Smooth muscle cell (in vitro differentiated cells): ENCODE measurements around the gene ANO1. TPM values are rescaled to one million over a fixed set of nuclear protein-coding genes. Genes with fewer than 3 reads are reported as not detected.
A peak's percentile ranks its signal among the peaks of the same experiment; 100 is the strongest.

Experiments used
- DNase-seq: peaks from one replicate; lab custom pipeline; 2025; ENCODE audit not compliant: unreplicated experiment; lab: John Stamatoyannopoulos, UW
- H2AFZ ChIP-seq: fragments of 200-600 bp; sonication (generic); 2 replicates; pipeline ENCODE4 v1.6.0; 2016; ENCODE audit warnings: antibody characterized with exemption, low read depth, mild to moderate bottlenecking
- H3F3A ChIP-seq: fragments of 200-600 bp; sonication (generic); 2 replicates; pipeline ENCODE4 v1.6.0; 2017; ENCODE audit warnings: antibody characterized with exemption, low read depth
- H3K27ac ChIP-seq: fragments of 200-600 bp; sonication (generic); 2 replicates; pipeline ENCODE4 v1.5.1; 2016; ENCODE audit warnings: low read depth, mild to moderate bottlenecking
- H3K27me3 ChIP-seq: fragments of 200-600 bp; sonication (generic); 2 replicates; pipeline ENCODE4 v1.6.1; 2016; ENCODE audit warnings: low read depth, mild to moderate bottlenecking
- H3K36me3 ChIP-seq: fragments of 200-600 bp; sonication (generic); 2 replicates; pipeline ENCODE4 v1.5.1; 2016; ENCODE audit warnings: low read depth
- H3K4me1 ChIP-seq: fragments of 200-600 bp; sonication (generic); 2 replicates; pipeline ENCODE4 v1.5.1; 2016; ENCODE audit warnings: low read depth
- H3K4me2 ChIP-seq: fragments of 200-600 bp; sonication (generic); 2 replicates; pipeline ENCODE4 v1.6.0; 2016; ENCODE audit warnings: mild to moderate bottlenecking
- H3K4me3 ChIP-seq: fragments of 200-600 bp; sonication (generic); 2 replicates; pipeline ENCODE4 v1.5.1; 2016; ENCODE audit warnings: mild to moderate bottlenecking
- H3K79me2 ChIP-seq: fragments of 200-600 bp; sonication (generic); 2 replicates; pipeline ENCODE4 v1.6.0; 2016; ENCODE audit warnings: low read depth, mild to moderate bottlenecking
- H3K9ac ChIP-seq: fragments of 200-600 bp; sonication (generic); 2 replicates; pipeline ENCODE4 v1.6.0; 2016; ENCODE audit warnings: low read depth
- H3K9me3 ChIP-seq: fragments of 200-600 bp; sonication (generic); replicated peaks from 2 replicates; pipeline ENCODE4 v1.5.1; 2016; ENCODE audit warnings: low read depth
- H4K20me1 ChIP-seq: fragments of 200-600 bp; sonication (generic); 2 replicates; pipeline ENCODE4 v1.6.0; 2016; ENCODE audit warnings: low read depth
- CTCF ChIP-seq: fragments of 200-600 bp; sonication (generic); IDR thresholded peaks from 2 replicates; pipeline ENCODE4 v1.5.1; 2017; ENCODE audit warnings: borderline replicate concordance, mild to moderate bottlenecking, antibody characterized with exemption; ENCODE audit not compliant: insufficient read depth, poor library complexity, severe bottlenecking
- WGBS: methylation state at CpG from one replicate; pipeline ENCODE4 v1.1.7; 2016; ENCODE audit warnings: low lambda C conversion rate; 5-methylcytosine and 5-hydroxymethylcytosine counted together
- polyA plus RNA-seq: library from polyadenylated mRNA; unstranded; fragments of >200 nt; fragmentation: Nextera tagmentation; extraction: Ambion mirVana; gene quantifications from 2 replicates; pipeline ENCODE4 v1.2.1, GENCODE V29; 2016
- total RNA-seq: library from RNA; depleted of rRNA; stranded (reverse); fragments of >200 nt; gene quantifications from 2 replicates; pipeline ENCODE4 v1.2.3, GENCODE V29; 2014

Gene ANO1
- total and polyA plus RNA-seq, 2 experiments from 2014 or later: 93.4 to 133 TPM

- Histone ChIP-seq H2AFZ (no peak overlapping the region), H3F3A (no peaks in the 10 kb centered on the region), H3K36me3 (no peaks in the 10 kb centered on the region), H4K20me1 (peaks cover 21% of the 10 kb centered on the region), H3K4me1 (peaks cover 7% of the 10 kb centered on the region), H3K9me3 (no peaks in the 10 kb centered on the region), H3K4me3 (no peak overlapping the region), H3K4me2 (peak overlapping the region; percentile 86), H3K27me3 (peaks cover 11% of the 10 kb centered on the region), H3K9ac (no peak overlapping the region), H3K27ac (peak overlapping the region; percentile 47), H3K79me2 (peaks cover 50% of the 10 kb centered on the region)
- no peak for DNase-seq
- no peak for TF ChIP-seq CTCF
- WGBS: 66% methylated on average over 10 of the region's 10 CpGs
Observed at GRCh38 chr11:70080763-70081162, 2.6 kb downstream of the ANO1 start.

DNA sequence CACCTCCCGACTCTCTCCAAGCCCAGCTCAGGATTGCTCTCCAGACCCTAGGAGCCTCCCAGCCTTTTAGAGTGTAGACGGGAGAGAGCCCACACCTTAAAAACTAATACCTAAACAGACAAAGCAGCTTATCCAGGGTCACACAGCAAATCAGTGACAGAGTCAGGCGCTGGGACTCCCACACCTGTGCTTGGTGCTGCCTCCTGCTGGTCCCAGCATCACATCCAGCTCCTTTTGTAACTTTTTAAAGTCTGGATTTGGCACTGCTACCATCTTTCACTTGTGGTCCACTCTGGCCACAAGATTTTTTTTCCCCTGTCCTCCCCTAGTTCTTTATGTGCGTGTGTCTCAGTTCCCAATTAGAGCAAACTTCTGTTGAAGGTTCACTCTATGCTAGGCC is 4.7 kb downstream of the ANO1 start:
- H2AFZ ChIP-seq: no peak overlapping the region
- peaks cover 2% of the 10 kb centered on the region for H3K4me1 ChIP-seq
- H3K4me3 ChIP-seq: no peak overlapping the region
- H3K79me2 ChIP-seq: peaks cover 53% of the 10 kb centered on the region
- 90% methylated on average over 4 of the region's 4 CpGs for WGBS
- peaks cover 23% of the 10 kb centered on the region for H4K20me1 ChIP-seq
- H3F3A ChIP-seq: no peaks in the 10 kb centered on the region
- H3K9me3 ChIP-seq: no peaks in the 10 kb centered on the region
- DNase-seq: no peak
- peaks cover 7% of the 10 kb centered on the region for H3K27me3 ChIP-seq
- H3K4me2 ChIP-seq: no peak overlapping the region
- no peak overlapping the region for H3K9ac ChIP-seq
- H3K36me3 ChIP-seq: no peaks in the 10 kb centered on the region
- H3K27ac ChIP-seq: no peak overlapping the region
- TF ChIP-seq CTCF: peak; percentile 25

DNA sequence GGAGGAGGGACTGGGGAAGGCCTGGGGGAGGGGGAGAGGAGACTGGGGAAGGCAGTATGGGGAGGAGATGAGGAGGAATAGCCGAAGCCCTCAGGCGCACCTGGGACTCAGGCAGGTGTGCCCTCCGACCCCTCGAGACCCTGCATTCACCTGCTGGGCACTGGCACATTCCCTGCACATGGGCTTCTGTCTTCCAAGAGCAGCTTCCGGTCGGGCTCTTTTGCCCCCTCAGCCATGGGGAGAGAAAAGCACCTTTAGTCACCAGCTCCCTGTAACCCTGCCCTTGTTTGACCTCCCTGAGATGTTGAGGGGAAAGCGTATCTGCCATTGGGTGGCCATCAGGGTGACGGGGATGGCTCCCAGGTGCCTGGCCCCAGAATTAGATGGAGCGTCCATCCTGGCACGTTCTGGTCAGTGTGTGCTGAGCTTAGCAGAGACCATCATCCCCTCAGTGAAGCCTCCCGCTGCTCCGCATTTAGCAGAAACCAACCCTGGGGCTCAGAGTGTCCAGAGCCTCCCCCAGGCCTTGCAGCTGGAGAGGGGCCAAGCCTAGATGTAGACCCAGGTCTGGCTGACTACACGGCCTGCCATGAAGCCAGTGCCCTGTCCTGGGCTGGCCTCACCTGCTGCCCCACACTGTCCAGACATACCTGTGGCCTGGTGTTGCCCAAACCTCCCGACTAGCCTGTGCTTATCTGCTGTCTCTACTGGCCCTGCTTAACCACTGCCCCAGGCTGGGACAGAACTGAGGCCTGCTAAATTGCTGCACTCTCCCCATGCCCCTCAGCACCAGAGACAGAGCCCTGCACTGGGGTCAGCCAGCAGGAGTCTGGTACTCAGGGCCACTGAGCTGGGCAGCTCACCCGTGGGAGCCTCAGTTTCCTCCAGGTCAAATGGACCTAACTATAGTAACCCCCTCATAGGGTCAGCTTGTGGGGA is 6.2 kb downstream of the ANO1 start:
- Histone ChIP-seq H2AFZ (no peak overlapping the region), H3K27ac (no peak overlapping the region), H3K4me1 (no peaks in the 10 kb centered on the region), H3K27me3 (peaks cover 2% of the 10 kb centered on the region), H3F3A (no peaks in the 10 kb centered on the region), H3K9me3 (no peaks in the 10 kb centered on the region), H3K4me3 (no peak overlapping the region), H3K36me3 (no peaks in the 10 kb centered on the region), H3K9ac (no peak overlapping the region), H4K20me1 (peaks cover 23% of the 10 kb centered on the region), H3K4me2 (no peak overlapping the region), H3K79me2 (peaks cover 48% of the 10 kb centered on the region)
- no peak for TF ChIP-seq CTCF
- no peak for DNase-seq
- WGBS: 91% methylated on average over 15 of the region's 15 CpGs
